K562 (cell line): ENCODE measurements around the gene WDR81. TPM values are rescaled to one million over a fixed set of nuclear protein-coding genes. Genes with fewer than 3 reads are reported as not detected.

Source experiments
- ATF1 ChIP-seq, 2 experiments: fragments of 450-650 bp in 1 of 2; IDR thresholded peaks; 2 replicates each; pipeline ENCODE4 v1.6.1; 2016; ENCODE audit warnings: missing compliant biosample characterization in 1 of 2, missing genetic modification characterization in 1 of 2
- FOSL1 ChIP-seq: fragments of 200-800 bp; sonication (Bioruptor generic); conservative IDR thresholded peaks from 2 replicates; pipeline ENCODE4 v1.6.1; 2016; ENCODE audit warnings: missing genetic modification characterization, missing compliant biosample characterization
- FOXK1 ChIP-seq: sonication (generic); formaldehyde crosslinking; IDR thresholded peaks from 2 replicates; pipeline ENCODE4 v1.8.0; 2022; ENCODE audit warnings: missing genetic modification reagents, mild to moderate bottlenecking, borderline replicate concordance
- HDAC3 ChIP-seq: fragments of 450-650 bp; IDR thresholded peaks from 2 replicates; pipeline ENCODE4 v1.6.1; 2018; ENCODE audit warnings: borderline replicate concordance, mild to moderate bottlenecking, moderate library complexity; ENCODE audit not compliant: partially characterized antibody
- HNRNPK ChIP-seq: fragments of 200-400 bp; formaldehyde crosslinking; IDR thresholded peaks from one replicate; pipeline ENCODE4 v1.6.1; 2018; ENCODE audit warnings: mild to moderate bottlenecking, low read depth, low read length; ENCODE audit not compliant: poor library complexity, severe bottlenecking
- KAT7 ChIP-seq: sonication (generic); formaldehyde crosslinking; IDR thresholded peaks from 2 replicates; pipeline ENCODE4 v1.8.0; 2022; ENCODE audit warnings: missing genetic modification reagents, mild to moderate bottlenecking, borderline replicate concordance
- LCOR ChIP-seq: sonication (generic); formaldehyde crosslinking; IDR thresholded peaks from 2 replicates; pipeline ENCODE4 v1.8.0; 2022; ENCODE audit warnings: mild to moderate bottlenecking, missing genetic modification reagents
- MAFF ChIP-seq: IDR thresholded peaks from 2 replicates; pipeline ENCODE4 v1.6.1; 2012; ENCODE audit warnings: low read length, improper control_type of control experiment
- MAX ChIP-seq: sonication (generic); formaldehyde crosslinking; IDR thresholded peaks from 2 replicates; pipeline ENCODE4 v1.9.0; 2022; ENCODE audit warnings: mild to moderate bottlenecking, missing genetic modification reagents
- MLLT1 ChIP-seq, 2 experiments: fragments of 450-650 bp; IDR thresholded peaks; 2 replicates each; pipeline ENCODE4 v1.6.1; 2016
- NR2C1 ChIP-seq, 2 experiments: fragments of 450-650 bp; IDR thresholded peaks; 2 replicates each; pipeline ENCODE4 v1.6.1; 2017; ENCODE audit warnings: mild to moderate bottlenecking in 2 of 2, antibody characterized with exemption in 1 of 2, inconsistent platforms in 1 of 2, missing compliant biosample characterization in 1 of 2, missing genetic modification characterization in 1 of 2
- NR4A1 ChIP-seq, 2 experiments: fragments of 250-450 bp in 1 of 2; fragments of 450-650 bp in 1 of 2; sonication (Bioruptor Pico) in 1 of 2; IDR thresholded peaks; 2 replicates each; pipeline versions ENCODE4 v1.4.0 to v1.6.1; 2016 to 2020; ENCODE audit warnings: mild to moderate bottlenecking in 2 of 2, missing compliant biosample characterization in 1 of 2, missing genetic modification characterization in 1 of 2, moderate library complexity in 1 of 2
- PHF21A ChIP-seq: fragments of 450-650 bp; IDR thresholded peaks from 2 replicates; pipeline ENCODE4 v1.6.1; 2017; ENCODE audit warnings: low read depth, borderline replicate concordance
- RCOR1 ChIP-seq, 2 experiments: IDR thresholded peaks; 2 replicates each; pipeline ENCODE4 v1.6.1; 2012; ENCODE audit warnings: low read depth in 2 of 2, low read length in 2 of 2, borderline replicate concordance in 1 of 2, improper control_type of control experiment in 1 of 2
- RFX7 ChIP-seq: fragments of 250-450 bp; sonication (Bioruptor Pico); IDR thresholded peaks from 2 replicates; pipeline ENCODE4 v1.5.1; 2021; ENCODE audit warnings: mild to moderate bottlenecking
- USF1 ChIP-seq: sonication (generic); formaldehyde crosslinking; IDR thresholded peaks from 2 replicates; pipeline ENCODE4 v1.9.0; 2022; ENCODE audit warnings: mild to moderate bottlenecking, missing genetic modification reagents
- ZBTB7A ChIP-seq: IDR thresholded peaks from 2 replicates; pipeline ENCODE4 v1.6.1; 2011; ENCODE audit warnings: low read depth, mild to moderate bottlenecking, low read length, moderate library complexity, borderline replicate concordance; ENCODE audit not compliant: control insufficient read depth
- ZEB2 ChIP-seq: fragments of 450-650 bp; IDR thresholded peaks from 2 replicates; pipeline ENCODE4 v1.6.1; 2016
- ZNF589 ChIP-seq: fragments of 200-800 bp; sonication (Bioruptor generic); IDR thresholded peaks from 2 replicates; pipeline ENCODE4 v1.6.1; 2016; ENCODE audit warnings: low read depth, missing genetic modification characterization, missing compliant biosample characterization
- polyA plus RNA-seq, 8 experiments: library from polyadenylated mRNA; depleted of rRNA in 4 of 8; stranded (reverse) in 5 of 8; unstranded in 3 of 8; fragments of >200 nt; fragmentation: Nextera tagmentation in 2 of 8; fragmentation: Illumina TruSeq in 1 of 8; extraction: Ambion mirVana in 2 of 8; extraction: Trizol in 1 of 8; gene quantifications; 2 replicates each; pipeline versions ENCODE4 v1.2.1 to v1.2.3, GENCODE V29; 2011 to 2014; ENCODE audit warnings: inconsistent platforms in 1 of 8, missing spikeins in 1 of 8
- total RNA-seq, 7 experiments: library from RNA; depleted of rRNA in 6 of 7; stranded (reverse); fragments of >200 nt in 6 of 7; fragmentation: Illumina TruSeq in 2 of 7; extraction: Trizol in 2 of 7; gene quantifications; 2 replicates each; pipeline versions ENCODE4 v1.2.1 to v1.2.3, GENCODE V29; 2011 to 2021; ENCODE audit warnings: low replicate concordance in 1 of 7
- TF ChIP-seq, protein P1 (sequence below): fragments of 450-650 bp; formaldehyde crosslinking; IDR thresholded peaks from 2 replicates; pipeline ENCODE4 v1.4.0; 2020; ENCODE audit warnings: mild to moderate bottlenecking, moderate library complexity

The WDR81 gene
- total and polyA plus RNA-seq, 9 of the 15 experiments (the other 6 are each of a cell fraction or from before 2014, with no cell fraction given): 0.01 to 17.1 (median 3.3) TPM

DNA sequence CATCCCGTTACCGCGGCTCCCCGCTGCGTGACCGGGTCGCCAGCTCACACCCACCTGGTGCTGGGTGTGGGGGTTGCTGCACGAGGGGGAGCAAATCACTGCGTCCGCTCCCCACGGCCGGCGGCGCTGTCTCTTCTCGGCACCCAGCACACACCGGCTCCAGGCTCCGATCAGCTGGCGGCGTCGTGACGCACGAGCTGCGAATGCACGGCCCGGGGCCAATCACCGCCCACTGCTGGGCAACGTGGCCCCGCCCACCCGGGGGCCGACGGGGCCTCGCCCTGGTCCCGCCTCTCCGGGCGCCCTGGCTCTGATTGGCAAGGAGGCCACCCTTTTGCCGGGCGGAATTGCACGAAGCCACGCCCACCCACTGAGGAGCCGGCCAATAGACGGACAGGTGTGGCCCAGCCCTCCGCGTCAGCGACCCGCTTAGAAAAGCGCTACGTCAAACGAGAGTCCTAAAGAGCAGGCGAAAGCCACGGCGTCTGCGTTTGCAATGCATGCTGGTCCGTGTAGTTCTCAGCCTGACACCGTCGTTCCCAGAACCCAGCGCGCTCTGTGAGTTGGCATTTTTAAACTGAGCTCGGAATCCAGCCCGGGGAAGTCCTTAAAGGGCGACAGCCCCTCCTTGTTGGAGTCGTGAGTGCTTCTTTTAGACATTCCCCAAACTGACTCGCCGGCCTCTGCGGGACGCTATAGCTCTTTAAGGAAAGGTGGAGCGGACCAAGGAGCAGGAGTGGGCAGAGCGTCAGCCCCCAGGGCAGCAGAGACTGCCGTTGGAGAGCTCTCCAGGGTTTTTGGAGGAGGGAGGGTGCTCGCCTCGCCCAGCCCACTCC is 8.2 kb upstream of the WDR81 start (continued):
- TF ChIP-seq FOSL1 (tag): no peak; the same call in 1 of the 2 replicates
- TF ChIP-seq ZNF589: peak; percentile 30; the same call in 1 of the 2 replicates
- TF ChIP-seq PHF21A: peak; percentile 91; the same call in 1 of the 2 replicates
- peak; percentile 75 for TF ChIP-seq LCOR (CRISPR knock-in tag)
- TF ChIP-seq ZBTB7A: 0 out of 2 replicates have a peak, but pooled peaks have one; percentile 0
- peak; percentile 38; the same call in 1 of the 2 replicates for TF ChIP-seq KAT7 (CRISPR knock-in tag)
- peak in 1 of 2 experiments; percentile 36; a peak in 1 of 4 replicates for TF ChIP-seq MLLT1 (IDR thresholded peaks at IDR 0.05)
- peak; percentile 97 for TF ChIP-seq HNRNPK
- TF ChIP-seq MAFF: peak; percentile 80
- TF ChIP-seq ZEB2: no peak
- TF ChIP-seq ATF1 (CRISPR knock-in tag; IDR thresholded peaks at IDR 0.05): no peak; the same call in 1 of the 2 replicates
- TF ChIP-seq ATF1 (tag; IDR thresholded peaks at IDR 0.05): peak; percentile 98
- TF ChIP-seq USF1 (CRISPR knock-in tag): peak; percentile 84
- no peak for TF ChIP-seq NR2C1 (IDR thresholded peaks at IDR 0.05)
- TF ChIP-seq NR2C1 (tag; IDR thresholded peaks at IDR 0.05): 0 out of 2 replicates have a peak, but pooled peaks have one; percentile 13
- TF ChIP-seq, protein P1, sequence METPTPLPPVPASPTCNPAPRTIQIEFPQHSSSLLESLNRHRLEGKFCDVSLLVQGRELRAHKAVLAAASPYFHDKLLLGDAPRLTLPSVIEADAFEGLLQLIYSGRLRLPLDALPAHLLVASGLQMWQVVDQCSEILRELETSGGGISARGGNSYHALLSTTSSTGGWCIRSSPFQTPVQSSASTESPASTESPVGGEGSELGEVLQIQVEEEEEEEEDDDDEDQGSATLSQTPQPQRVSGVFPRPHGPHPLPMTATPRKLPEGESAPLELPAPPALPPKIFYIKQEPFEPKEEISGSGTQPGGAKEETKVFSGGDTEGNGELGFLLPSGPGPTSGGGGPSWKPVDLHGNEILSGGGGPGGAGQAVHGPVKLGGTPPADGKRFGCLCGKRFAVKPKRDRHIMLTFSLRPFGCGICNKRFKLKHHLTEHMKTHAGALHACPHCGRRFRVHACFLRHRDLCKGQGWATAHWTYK (CRISPR knock-in tag): 0 out of 2 replicates have a peak, but pooled peaks have one; percentile 23
- no peak for TF ChIP-seq RFX7 (CRISPR knock-in tag)
- peak; percentile 68 for TF ChIP-seq MAX (CRISPR knock-in tag)
- TF ChIP-seq RCOR1 (IDR thresholded peaks at IDR 0.05; ENCODE audit: borderline replicate concordance in 1 of 2, low read depth in 2 of 2, low read length in 2 of 2): peak in 1 of 2 experiments; percentile 37; a peak in 1 of 4 replicates
- no peak for TF ChIP-seq NR4A1 (CRISPR knock-in tag; IDR thresholded peaks at IDR 0.05)
- 0 out of 2 replicates have a peak, but pooled peaks have one; percentile 26 for TF ChIP-seq NR4A1 (tag; IDR thresholded peaks at IDR 0.05)
- no peak for TF ChIP-seq FOXK1 (CRISPR knock-in tag)
- TF ChIP-seq HDAC3: no peak
